Fibroblast of mammary gland (primary cell): ENCODE measurements around the gene ANKRD52.
"Not testable (repeated sequence)": the region's sequence is repeated elsewhere in the genome, so short reads cannot be mapped to it uniquely, and the experiment has no call there.

Experiments
- DNase-seq: peaks from one replicate; pipeline ENCODE4 v3.0.0-alpha.2; 2010; ENCODE audit warnings: low read depth
- H3K4me3 ChIP-seq: 2 replicates; pipeline ENCODE4 v1.5.1; 2011; ENCODE audit warnings: low read depth, mild to moderate bottlenecking, low read length, moderate library complexity; ENCODE audit not compliant: control insufficient read depth
- TF ChIP-seq, protein P1 (sequence below): conservative IDR thresholded peaks from 2 replicates; pipeline ENCODE4 v1.5.1; 2011; ENCODE audit warnings: low read depth, low read length, inconsistent platforms; ENCODE audit not compliant: control insufficient read depth, insufficient read depth

Gene ANKRD52

DNA sequence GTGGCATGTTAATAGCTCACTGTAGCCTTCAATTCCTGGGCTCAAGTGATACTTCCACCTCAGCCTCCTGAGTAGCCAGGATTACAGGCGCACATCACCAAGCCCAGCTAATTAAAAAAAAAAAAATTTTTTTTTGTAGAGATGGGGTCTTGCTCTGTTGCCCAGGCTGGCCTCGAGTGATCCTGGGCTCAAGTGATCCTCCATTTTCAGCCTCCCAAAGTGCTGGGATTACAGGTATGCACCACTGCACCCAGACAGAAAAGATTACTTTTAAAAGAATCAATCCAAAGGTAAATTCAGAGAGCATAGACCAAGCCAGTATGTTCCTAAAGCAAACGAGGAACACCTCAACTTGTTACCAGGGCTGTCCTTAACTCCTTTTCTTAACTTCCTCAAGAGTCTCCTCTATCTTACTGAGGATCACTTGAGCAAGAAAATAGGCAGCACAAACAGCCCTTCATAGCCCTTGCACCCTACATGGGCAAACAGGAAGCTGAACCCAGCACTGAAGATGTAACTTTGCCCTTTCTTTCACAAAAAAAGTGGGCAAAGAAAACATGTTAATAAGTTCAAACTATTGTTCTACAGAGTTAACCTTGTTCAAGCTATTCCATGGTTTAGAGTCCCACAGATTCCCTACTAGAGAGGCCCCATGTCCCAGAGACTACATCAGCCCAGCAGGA, 30.7 kb upstream of the ANKRD52 start:
- TF ChIP-seq, protein P1, sequence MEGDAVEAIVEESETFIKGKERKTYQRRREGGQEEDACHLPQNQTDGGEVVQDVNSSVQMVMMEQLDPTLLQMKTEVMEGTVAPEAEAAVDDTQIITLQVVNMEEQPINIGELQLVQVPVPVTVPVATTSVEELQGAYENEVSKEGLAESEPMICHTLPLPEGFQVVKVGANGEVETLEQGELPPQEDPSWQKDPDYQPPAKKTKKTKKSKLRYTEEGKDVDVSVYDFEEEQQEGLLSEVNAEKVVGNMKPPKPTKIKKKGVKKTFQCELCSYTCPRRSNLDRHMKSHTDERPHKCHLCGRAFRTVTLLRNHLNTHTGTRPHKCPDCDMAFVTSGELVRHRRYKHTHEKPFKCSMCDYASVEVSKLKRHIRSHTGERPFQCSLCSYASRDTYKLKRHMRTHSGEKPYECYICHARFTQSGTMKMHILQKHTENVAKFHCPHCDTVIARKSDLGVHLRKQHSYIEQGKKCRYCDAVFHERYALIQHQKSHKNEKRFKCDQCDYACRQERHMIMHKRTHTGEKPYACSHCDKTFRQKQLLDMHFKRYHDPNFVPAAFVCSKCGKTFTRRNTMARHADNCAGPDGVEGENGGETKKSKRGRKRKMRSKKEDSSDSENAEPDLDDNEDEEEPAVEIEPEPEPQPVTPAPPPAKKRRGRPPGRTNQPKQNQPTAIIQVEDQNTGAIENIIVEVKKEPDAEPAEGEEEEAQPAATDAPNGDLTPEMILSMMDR, result no peak
- DNase-seq, result no peak
- H3K4me3 ChIP-seq, result no peak overlapping the region

DNA sequence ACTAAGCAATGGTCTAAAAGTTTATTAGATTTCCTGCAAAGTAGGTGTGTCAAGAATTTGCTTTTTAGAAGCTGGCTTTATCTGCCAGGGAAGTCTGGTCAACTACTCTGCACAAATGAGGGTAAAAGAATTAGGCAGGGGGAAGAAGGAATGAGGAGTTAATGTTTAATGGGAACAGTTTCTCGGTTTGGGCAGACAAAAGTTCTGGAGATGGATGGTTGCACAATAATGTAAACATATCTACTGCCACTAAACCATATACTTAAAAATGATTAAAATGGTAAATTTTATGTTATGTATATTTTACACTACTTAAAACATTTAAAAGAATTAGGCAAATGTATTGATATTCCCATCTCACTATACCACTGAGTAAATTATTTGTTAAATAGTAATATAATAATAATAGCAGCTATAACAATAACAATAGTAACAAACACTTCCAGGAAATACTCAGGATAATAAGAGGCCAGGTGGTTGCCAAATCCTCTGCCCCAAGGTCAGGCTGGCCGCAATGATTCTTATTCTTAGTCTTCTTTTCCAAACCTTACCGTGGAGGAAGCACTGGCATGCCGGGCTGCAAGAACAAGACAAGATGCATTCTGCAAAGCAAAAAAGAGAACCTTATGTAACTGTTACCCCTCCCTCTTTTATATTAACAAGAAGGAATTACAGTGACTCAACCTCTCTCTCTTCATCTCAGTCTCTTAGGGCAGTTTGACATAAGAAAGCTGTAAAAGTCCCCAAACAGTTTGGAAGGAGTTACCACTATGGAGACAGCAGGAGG, 28.1 kb upstream of the ANKRD52 start:
- no peak for DNase-seq
- H3K4me3 ChIP-seq, result no peak overlapping the region
- TF ChIP-seq, protein P1, result no peak

DNA sequence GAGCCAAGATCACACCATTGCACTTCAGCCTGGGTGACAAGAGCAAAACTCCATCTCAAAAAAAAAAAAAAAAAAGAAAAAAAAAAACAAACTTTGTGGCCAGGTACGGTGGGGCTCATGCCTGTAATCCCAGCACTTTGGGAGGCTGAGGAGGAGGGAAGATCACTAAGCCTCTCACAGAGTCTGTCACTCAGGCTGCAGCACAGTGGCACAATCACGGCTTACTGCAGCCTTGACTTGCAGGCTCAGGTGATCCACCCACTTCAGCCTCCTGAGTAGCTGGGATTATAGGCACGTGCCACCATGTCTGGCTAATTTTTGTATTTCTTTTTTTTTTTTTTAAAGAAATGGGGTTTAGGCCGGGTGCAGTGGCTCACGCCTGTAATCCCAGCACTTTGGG, 26.1 kb upstream of the ANKRD52 start:
- not testable (repeated sequence) for H3K4me3 ChIP-seq, DNase-seq

DNA sequence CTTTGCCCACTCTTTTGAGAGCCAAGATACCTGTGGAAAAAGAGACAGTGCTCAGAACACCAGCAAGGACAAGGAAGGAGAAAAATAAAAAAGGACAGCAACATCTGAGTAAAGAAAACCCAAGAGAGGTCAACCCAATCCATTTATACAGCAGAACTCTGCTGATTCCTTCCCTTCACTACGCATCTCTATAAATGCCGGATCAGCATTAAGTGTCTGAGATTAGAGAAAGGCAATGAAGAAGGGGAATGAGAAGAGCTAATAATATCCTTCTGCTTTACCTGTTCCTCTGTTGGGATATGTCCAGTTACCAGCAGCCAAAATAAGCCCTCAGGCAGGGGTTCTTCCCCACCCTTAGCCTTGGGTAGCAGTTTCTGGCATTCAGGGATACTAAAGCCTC, 24.4 kb upstream of the ANKRD52 start:
- no peak for DNase-seq
- H3K4me3 ChIP-seq, result no peak overlapping the region
- TF ChIP-seq, protein P1, result no peak

DNA sequence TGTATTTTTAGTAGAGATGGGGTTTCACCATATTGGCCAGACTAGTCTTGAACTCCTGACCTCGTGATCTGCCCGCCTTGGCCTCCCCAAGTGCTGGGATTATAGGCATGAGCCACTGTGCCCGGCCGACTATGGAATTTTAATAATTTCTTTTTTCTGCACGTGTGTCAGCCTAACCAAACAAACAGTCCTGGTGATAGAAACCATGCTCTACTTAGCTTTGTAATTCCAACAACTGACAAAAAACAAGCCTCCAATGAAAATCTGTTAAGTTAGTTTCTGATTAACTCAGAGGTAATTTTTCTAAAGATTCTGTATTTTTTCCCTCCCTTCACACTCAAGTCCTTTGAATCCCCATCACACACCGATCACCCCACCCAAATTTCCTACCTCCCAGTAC, 23.8 kb upstream of the ANKRD52 start:
- no peak for DNase-seq
- H3K4me3 ChIP-seq, result no peak overlapping the region
- TF ChIP-seq, protein P1, result no peak

DNA sequence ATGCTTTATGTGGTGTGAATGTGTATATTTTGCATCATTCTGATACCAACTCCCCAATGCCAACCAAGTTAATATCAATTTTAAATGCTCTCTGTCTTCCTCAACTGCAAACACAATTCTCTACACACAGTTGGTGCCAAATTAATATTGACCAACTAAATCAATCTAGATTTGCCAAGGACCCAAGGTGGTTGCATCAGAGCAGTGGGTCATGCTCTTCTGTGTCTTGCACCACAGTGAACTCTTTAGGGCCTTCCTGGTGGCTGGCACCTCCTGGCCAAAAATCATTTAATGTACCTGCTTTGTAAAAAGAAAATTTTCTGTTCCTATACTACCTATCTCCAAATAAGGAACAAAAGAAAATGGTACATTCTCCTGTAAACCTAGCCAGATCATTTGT, 22.7 kb upstream of the ANKRD52 start:
- DNase-seq, result no peak
- H3K4me3 ChIP-seq, result no peak overlapping the region
- TF ChIP-seq, protein P1, result no peak

DNA sequence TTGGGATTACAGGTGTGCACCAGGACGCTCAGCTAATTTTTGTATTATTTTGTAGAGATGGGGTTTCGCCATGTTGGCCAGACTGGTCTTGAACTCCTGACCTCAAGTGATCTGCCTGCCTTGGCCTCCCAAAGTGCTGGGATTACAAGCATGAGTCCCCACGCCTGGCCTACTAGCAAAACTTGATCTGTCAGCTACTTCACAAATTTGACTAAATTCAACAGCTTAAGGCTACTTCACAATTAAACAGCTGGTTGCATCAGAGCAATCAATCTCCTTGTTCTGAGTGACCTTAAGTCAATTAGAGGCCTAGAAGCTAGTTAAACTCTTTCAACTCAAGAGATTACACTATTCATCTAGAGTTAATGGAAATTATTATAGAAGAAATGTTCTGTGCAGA, 20.7 kb upstream of the ANKRD52 start:
- TF ChIP-seq, protein P1, result no peak
- no peak for DNase-seq
- H3K4me3 ChIP-seq, result no peak overlapping the region
